Uterus (tissue), 4 donors: ENCODE results near the gene CHST14. TPM values are rescaled to one million over a fixed set of nuclear protein-coding genes. Genes with fewer than 3 reads are reported as not detected.

ENCODE experiments used
- DNase-seq, 2 donors: peaks; one replicate each; pipeline ENCODE4 v3.0.0-alpha.2; 2019 to 2020
- H3K27ac ChIP-seq, 2 donors: fragments of 200-600 bp; sonication (generic); 1 replicate in 1 of 2; 2 replicates in 1 of 2; pipeline ENCODE4 v1.5.1; 2016 to 2018
- H3K27me3 ChIP-seq, 2 donors: fragments of 200-600 bp; sonication (generic); one replicate each; pipeline ENCODE4 v1.5.1; 2018 to 2019; ENCODE audit warnings: control low read depth in 1 of 2
- H3K36me3 ChIP-seq, 2 donors: fragments of 200-600 bp; sonication (generic); one replicate each; pipeline ENCODE4 v1.5.1; 2019; ENCODE audit warnings: control low read depth in 1 of 2
- H3K4me1 ChIP-seq, 2 donors: fragments of 200-600 bp; sonication (generic); one replicate each; pipeline ENCODE4 v1.5.1; 2018 to 2019; ENCODE audit warnings: control low read depth in 1 of 2
- H3K4me3 ChIP-seq, 2 donors: fragments of 200-600 bp; sonication (generic); 1 replicate in 1 of 2; 2 replicates in 1 of 2; pipeline ENCODE4 v1.5.1; 2018 to 2019; ENCODE audit warnings: mild to moderate bottlenecking in 1 of 2
- H3K9me3 ChIP-seq, 2 donors: fragments of 200-600 bp; sonication (generic); one replicate each; pipeline ENCODE4 v1.5.1; 2019; ENCODE audit warnings: control low read depth in 1 of 2
- CTCF ChIP-seq, 4 experiments: fragments of 200-600 bp in 2 of 4; fragments of 450-650 bp in 2 of 4; sonication (generic) in 2 of 4; IDR thresholded peaks; one replicate each; pipeline ENCODE4 v1.5.1; 2016 to 2019; ENCODE audit warnings: antibody characterized with exemption in 4 of 4, mild to moderate bottlenecking in 2 of 4, moderate library complexity in 1 of 4
- POLR2A ChIP-seq, 2 donors: fragments of 450-650 bp; IDR thresholded peaks; one replicate each; pipeline ENCODE4 v1.6.1; 2016; ENCODE audit warnings: antibody characterized with exemption in 2 of 2, mild to moderate bottlenecking in 1 of 2, moderate library complexity in 1 of 2
- intact Hi-C: fragments of 100-400 bp; cut with DNase I; formaldehyde crosslinking; loops from one replicate; pipeline ENCODE4 v1.15.1; 2023; ENCODE audit warnings: low total_unique reads
- total RNA-seq, 4 donors: library from RNA; depleted of rRNA in 3 of 4; stranded (reverse); fragments of >200 nt in 3 of 4; gene quantifications; one replicate each; pipeline versions ENCODE4 v1.1.0 to v1.2.4, GENCODE V29; 2014 to 2023
- donor health status: DM: yes; HTN: yes; CAD: no.

The CHST14 gene
- total RNA-seq, 4 donors from 2014 or later: 6.8 to 26.1 (median 17.9) TPM

GRCh38 chr15:40474581-40474980 is 3.8 kb downstream of the CHST14 start:
- DNase-seq: no peak
- H3K4me3 ChIP-seq: no peak overlapping the region
- intact Hi-C loops: no loop called here
- no peak overlapping the region for H3K27ac ChIP-seq
- H3K9me3 ChIP-seq: no peaks in the 10 kb centered on the region
- H3K36me3 ChIP-seq: no peaks in the 10 kb centered on the region
- H3K4me1 ChIP-seq: no peaks in the 10 kb centered on the region
- no peaks in the 10 kb centered on the region for H3K27me3 ChIP-seq
- TF ChIP-seq CTCF (IDR thresholded peaks at IDR 0.05) (no peak), POLR2A (IDR thresholded peaks at IDR 0.05) (no peak)

- Histone ChIP-seq H3K27me3 (no peaks in the 10 kb centered on the region), H3K27ac (no peak overlapping the region), H3K4me3 (no peak overlapping the region), H3K36me3 (no peaks in the 10 kb centered on the region), H3K4me1 (no peaks in the 10 kb centered on the region), H3K9me3 (no peaks in the 10 kb centered on the region)
- intact Hi-C loops: no loop called here
- TF ChIP-seq POLR2A (IDR thresholded peaks at IDR 0.05): no peak
- no peak for TF ChIP-seq CTCF (IDR thresholded peaks at IDR 0.05)
- DNase-seq: no peak
These were observed 7.0 kb downstream of the CHST14 start for GRCh38 chr15:40477642-40478327.

- Histone ChIP-seq H3K27me3 (no peaks in the 10 kb centered on the region), H3K4me3 (no peak overlapping the region), H3K4me1 (no peaks in the 10 kb centered on the region), H3K9me3 (no peaks in the 10 kb centered on the region), H3K36me3 (no peaks in the 10 kb centered on the region), H3K27ac (no peak overlapping the region)
- no peak for DNase-seq
- TF ChIP-seq CTCF (IDR thresholded peaks at IDR 0.05) (no peak), POLR2A (IDR thresholded peaks at IDR 0.05) (no peak)
- intact Hi-C loops: no loop called here
These were observed 8.2 kb downstream of the CHST14 start for GRCh38 chr15:40479024-40479423.

GRCh38 chr15:40481341-40482074 is 10.7 kb downstream of the CHST14 start:
- H3K27me3 ChIP-seq: no peaks in the 10 kb centered on the region
- no peak for TF ChIP-seq POLR2A (IDR thresholded peaks at IDR 0.05)
- TF ChIP-seq CTCF (IDR thresholded peaks at IDR 0.05): no peak
- no peaks in the 10 kb centered on the region for H3K36me3 ChIP-seq
- H3K27ac ChIP-seq: no peak overlapping the region
- intact Hi-C loops: no loop called here
- no peak for DNase-seq
- H3K4me3 ChIP-seq: no peak overlapping the region
- no peaks in the 10 kb centered on the region for H3K9me3 ChIP-seq
- no peaks in the 10 kb centered on the region for H3K4me1 ChIP-seq

- H3K4me3 ChIP-seq: no peak overlapping the region
- no peaks in the 10 kb centered on the region for H3K9me3 ChIP-seq
- no peak overlapping the region for H3K27ac ChIP-seq
- no peaks in the 10 kb centered on the region for H3K27me3 ChIP-seq
- H3K4me1 ChIP-seq: no peaks in the 10 kb centered on the region
- H3K36me3 ChIP-seq: no peaks in the 10 kb centered on the region
- no peak for TF ChIP-seq CTCF (IDR thresholded peaks at IDR 0.05)
- no peak for TF ChIP-seq POLR2A (IDR thresholded peaks at IDR 0.05)
- no peak for DNase-seq
- intact Hi-C loops: no loop called here
These were observed 13.1 kb downstream of the CHST14 start for GRCh38 chr15:40483919-40484318.
